ENCODE data around the gene TNRC6B.
"Not testable (repeated sequence)": the region's sequence is repeated elsewhere in the genome, so short reads cannot be mapped to it uniquely, and the experiment has no call there.

TNRC6B gene

GRCh38 chr22:40285513-40285912 is 107.8 kb downstream of the TNRC6B start:
- DNase-seq (ENCODE audit: low spot score), result no peak

- no peak for DNase-seq (ENCODE audit: low spot score)
These were observed 112.3 kb downstream of the TNRC6B start for GRCh38 chr22:40289991-40290459.

- DNase-seq (ENCODE audit: low spot score), result no peak
These were observed 112.8 kb downstream of the TNRC6B start for GRCh38 chr22:40290516-40290915.

GRCh38 chr22:40294696-40295095 is 117.0 kb downstream of the TNRC6B start:
- DNase-seq (ENCODE audit: low spot score), result no peak

GRCh38 chr22:40300316-40300715 is 122.6 kb downstream of the TNRC6B start:
- DNase-seq (ENCODE audit: low spot score), result no peak

- DNase-seq (ENCODE audit: low spot score), result no peak
These were observed 123.4 kb downstream of the TNRC6B start for GRCh38 chr22:40300884-40301672.

GRCh38 chr22:40302149-40302548 is 124.4 kb downstream of the TNRC6B start:
- no peak for DNase-seq (ENCODE audit: low spot score)

GRCh38 chr22:40305625-40306024 is 127.9 kb downstream of the TNRC6B start:
- DNase-seq (ENCODE audit: low spot score), result no peak

GRCh38 chr22:40308999-40309573 is 131.4 kb downstream of the TNRC6B start:
- no peak for DNase-seq (ENCODE audit: low spot score)

GRCh38 chr22:40309631-40310030 is 131.9 kb downstream of the TNRC6B start:
- no peak for DNase-seq (ENCODE audit: low spot score)

GRCh38 chr22:40310081-40310767 is 132.5 kb downstream of the TNRC6B start:
- no peak for DNase-seq (ENCODE audit: low spot score)

GRCh38 chr22:40310768-40311120 is 133.0 kb downstream of the TNRC6B start:
- DNase-seq (ENCODE audit: low spot score), result no peak

- not testable (repeated sequence) for DNase-seq (ENCODE audit: low spot score)
These were observed 133.9 kb downstream of the TNRC6B start for GRCh38 chr22:40311646-40312045.

GRCh38 chr22:40312050-40312449 is 134.3 kb downstream of the TNRC6B start:
- no peak for DNase-seq (ENCODE audit: low spot score)

GRCh38 chr22:40313007-40313406 is 135.3 kb downstream of the TNRC6B start:
- DNase-seq (ENCODE audit: low spot score), result no peak

- DNase-seq (ENCODE audit: low spot score), result no peak
These were observed 136.3 kb downstream of the TNRC6B start for GRCh38 chr22:40314041-40314440.

- DNase-seq (ENCODE audit: low spot score), result no peak
These were observed 143.0 kb downstream of the TNRC6B start for GRCh38 chr22:40320687-40321086.

GRCh38 chr22:40322021-40322420 is 144.3 kb downstream of the TNRC6B start:
- DNase-seq (ENCODE audit: low spot score), result no peak

GRCh38 chr22:40322818-40323447 is 145.2 kb downstream of the TNRC6B start:
- no peak for DNase-seq (ENCODE audit: low spot score)

- no peak for DNase-seq (ENCODE audit: low spot score)
These were observed 146.0 kb downstream of the TNRC6B start for GRCh38 chr22:40323681-40324171.

- no peak for DNase-seq (ENCODE audit: low spot score)
These were observed 147.0 kb downstream of the TNRC6B start for GRCh38 chr22:40324468-40325305.

GRCh38 chr22:40325315-40325714 is 147.6 kb downstream of the TNRC6B start:
- DNase-seq (ENCODE audit: low spot score), result no peak
